Body of pancreas (tissue), 4 donors: Measurements from ENCODE around the gene HOXA9.

Experiments used
- POLR2A ChIP-seq, 3 donors: fragments of 450-650 bp; IDR thresholded peaks; one replicate each; pipeline ENCODE4 v1.6.1; 2016; ENCODE audit warnings: antibody characterized with exemption in 3 of 3, mild to moderate bottlenecking in 2 of 3
- TF ChIP-seq, protein P1 (sequence below), 7 experiments: fragments of 450-650 bp in 4 of 7; fragments of 200-600 bp in 3 of 7; sonication (generic) in 3 of 7; IDR thresholded peaks; one replicate each; pipeline ENCODE4 v1.5.1; 2016 to 2019; ENCODE audit warnings: antibody characterized with exemption in 7 of 7

DNA sequence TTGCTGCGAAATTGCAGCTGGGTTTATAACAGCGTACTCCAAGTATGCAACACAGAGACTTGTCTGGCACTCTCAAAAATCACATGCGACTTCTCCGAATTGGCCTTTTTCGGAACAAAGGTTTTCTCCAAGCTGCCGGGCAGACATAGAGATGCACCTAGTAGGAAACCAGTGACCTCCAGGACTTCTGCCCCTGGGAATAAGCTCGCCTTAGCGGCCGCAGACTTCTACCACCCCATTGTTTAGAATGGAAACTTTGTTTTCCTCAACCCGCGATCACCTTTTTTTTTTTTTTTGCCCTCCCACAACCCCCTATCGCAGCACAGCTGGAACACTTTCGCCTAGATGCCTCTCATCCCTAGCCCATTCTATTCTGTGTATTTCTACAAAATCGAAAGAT lies 13.7 kb upstream of the HOXA9 start:
- TF ChIP-seq, protein P1, sequence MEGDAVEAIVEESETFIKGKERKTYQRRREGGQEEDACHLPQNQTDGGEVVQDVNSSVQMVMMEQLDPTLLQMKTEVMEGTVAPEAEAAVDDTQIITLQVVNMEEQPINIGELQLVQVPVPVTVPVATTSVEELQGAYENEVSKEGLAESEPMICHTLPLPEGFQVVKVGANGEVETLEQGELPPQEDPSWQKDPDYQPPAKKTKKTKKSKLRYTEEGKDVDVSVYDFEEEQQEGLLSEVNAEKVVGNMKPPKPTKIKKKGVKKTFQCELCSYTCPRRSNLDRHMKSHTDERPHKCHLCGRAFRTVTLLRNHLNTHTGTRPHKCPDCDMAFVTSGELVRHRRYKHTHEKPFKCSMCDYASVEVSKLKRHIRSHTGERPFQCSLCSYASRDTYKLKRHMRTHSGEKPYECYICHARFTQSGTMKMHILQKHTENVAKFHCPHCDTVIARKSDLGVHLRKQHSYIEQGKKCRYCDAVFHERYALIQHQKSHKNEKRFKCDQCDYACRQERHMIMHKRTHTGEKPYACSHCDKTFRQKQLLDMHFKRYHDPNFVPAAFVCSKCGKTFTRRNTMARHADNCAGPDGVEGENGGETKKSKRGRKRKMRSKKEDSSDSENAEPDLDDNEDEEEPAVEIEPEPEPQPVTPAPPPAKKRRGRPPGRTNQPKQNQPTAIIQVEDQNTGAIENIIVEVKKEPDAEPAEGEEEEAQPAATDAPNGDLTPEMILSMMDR (IDR thresholded peaks at IDR 0.05) = no peak
- no peak for TF ChIP-seq POLR2A (IDR thresholded peaks at IDR 0.05)
